Fibroblast of lung (primary cell): ENCODE data around the gene XIRP2. TPM values are rescaled to one million over a fixed set of nuclear protein-coding genes. Genes with fewer than 3 reads are reported as not detected.

ENCODE experiments used
- DNase-seq, 2 donors: peaks; one replicate each; pipeline versions ENCODE4 v3.0.0 to v3.0.0-alpha.2; 2010; ENCODE audit warnings: low read depth in 2 of 2
- H2AFZ ChIP-seq: 2 replicates; pipeline ENCODE4 v1.5.1; 2012; ENCODE audit warnings: low read length, control low read depth, inconsistent platforms
- H3K27ac ChIP-seq: 2 replicates; pipeline ENCODE4 v1.5.1; 2011; ENCODE audit warnings: low read length, control low read depth; ENCODE audit not compliant: insufficient read depth
- H3K27me3 ChIP-seq: 2 replicates; pipeline ENCODE4 v1.5.1; 2011; ENCODE audit warnings: mild to moderate bottlenecking, low read length; ENCODE audit not compliant: control insufficient read depth, insufficient read depth
- H3K36me3 ChIP-seq: 2 replicates; pipeline ENCODE4 v1.5.1; 2011; ENCODE audit warnings: low read length; ENCODE audit not compliant: control insufficient read depth, insufficient read depth
- H3K4me1 ChIP-seq: 2 replicates; pipeline ENCODE4 v1.5.1; 2011; ENCODE audit warnings: low read length; ENCODE audit not compliant: control insufficient read depth, insufficient read depth; ENCODE audit errors: extremely low read depth
- H3K4me2 ChIP-seq: 2 replicates; pipeline ENCODE4 v1.5.1; 2011; ENCODE audit warnings: low read length, control low read depth; ENCODE audit not compliant: insufficient read depth; ENCODE audit errors: extremely low read depth
- H3K4me3 ChIP-seq, 4 experiments: fragments of 200-600 bp in 1 of 4; sonication (generic) in 1 of 4; replicated peaks in 1 of 4; 2 replicates each; pipeline ENCODE4 v1.5.1; 2011 to 2016; ENCODE audit warnings: low read length in 4 of 4, low read depth in 3 of 4, mild to moderate bottlenecking in 3 of 4, control low read depth in 2 of 4, inconsistent platforms in 1 of 4, mixed read lengths in 1 of 4; ENCODE audit not compliant: insufficient read depth in 1 of 4; ENCODE audit errors: control extremely low read depth in 1 of 4
- H3K79me2 ChIP-seq: 2 replicates; pipeline ENCODE4 v1.5.1; 2012; ENCODE audit warnings: mild to moderate bottlenecking, low read length, inconsistent platforms; ENCODE audit not compliant: control insufficient read depth, insufficient read depth
- H3K9ac ChIP-seq: 2 replicates; pipeline ENCODE4 v1.5.1; 2011; ENCODE audit warnings: mild to moderate bottlenecking, low read length, control low read depth; ENCODE audit not compliant: insufficient read depth
- H3K9me3 ChIP-seq: 2 replicates; pipeline ENCODE4 v1.5.1; 2012; ENCODE audit warnings: low read depth, low read length; ENCODE audit not compliant: control insufficient read depth, insufficient read depth
- H4K20me1 ChIP-seq: 2 replicates; pipeline ENCODE4 v1.5.1; 2011; ENCODE audit warnings: low read length; ENCODE audit not compliant: control insufficient read depth, insufficient read depth; ENCODE audit errors: extremely low read depth
- CTCF ChIP-seq, 2 donors: IDR thresholded peaks in 1 of 2; conservative IDR thresholded peaks in 1 of 2; 1 replicate in 1 of 2; 2 replicates in 1 of 2; pipeline ENCODE4 v1.5.1; 2011 to 2012; ENCODE audit warnings: low read length in 2 of 2, control low read depth in 1 of 2, inconsistent platforms in 1 of 2, low read depth in 1 of 2, mild to moderate bottlenecking in 1 of 2
- EZH2 ChIP-seq: IDR thresholded peaks from 2 replicates; pipeline ENCODE4 v1.5.1; 2012; ENCODE audit warnings: low read length, control low read depth, mild to moderate bottlenecking; ENCODE audit errors: missing control alignments
- polyA plus RNA-seq, 2 donors: library from polyadenylated mRNA; depleted of rRNA in 1 of 2; stranded (reverse) in 1 of 2; unstranded in 1 of 2; fragments of >200 nt; gene quantifications; 2 replicates each; pipeline ENCODE4 v1.2.1, GENCODE V29; 2011 to 2012; ENCODE audit warnings: missing spikeins in 1 of 2
- total RNA-seq: library from RNA; depleted of rRNA; stranded (reverse); fragments of >200 nt; gene quantifications from 2 replicates; pipeline ENCODE4 v1.2.1, GENCODE V29; 2014

The XIRP2 gene
- total and polyA plus RNA-seq, 2 donors (not counting 1 experiment from before 2014, with no cell fraction given), result 1.1 to 2.0 TPM

- H3K4me3 ChIP-seq, result no peak overlapping the region
- H3K9me3 ChIP-seq, result no peaks in the 10 kb centered on the region
- no peaks in the 10 kb centered on the region for H4K20me1 ChIP-seq
- H3K36me3 ChIP-seq, result no peaks in the 10 kb centered on the region
- H3K27me3 ChIP-seq, result no peaks in the 10 kb centered on the region
- H3K27ac ChIP-seq, result no peak overlapping the region
- H3K9ac ChIP-seq, result no peak overlapping the region
- H3K79me2 ChIP-seq, result no peaks in the 10 kb centered on the region
- peaks cover 7% of the 10 kb centered on the region for H3K4me1 ChIP-seq
- no peak overlapping the region for H2AFZ ChIP-seq
- TF ChIP-seq CTCF (conservative IDR thresholded peaks at IDR 0.05 in 1 of 2, IDR thresholded peaks at IDR 0.05 in 1 of 2; ENCODE audit: low read depth in 1 of 2, low read length in 2 of 2), result no peak
- no peak for TF ChIP-seq EZH2
- no peak overlapping the region for H3K4me2 ChIP-seq
- DNase-seq, result peak in 1 of 2 donors; percentile 8
Observed at GRCh38 chr2:167187978-167188967, 300.0 kb downstream of the XIRP2 start.

- TF ChIP-seq CTCF (conservative IDR thresholded peaks at IDR 0.05 in 1 of 2, IDR thresholded peaks at IDR 0.05 in 1 of 2; ENCODE audit: low read depth in 1 of 2, low read length in 2 of 2), result no peak
- no peak for TF ChIP-seq EZH2
- H3K36me3 ChIP-seq, result no peaks in the 10 kb centered on the region
- peak; percentile 87 to 89 for DNase-seq
- no peak overlapping the region for H3K4me3 ChIP-seq
- H3K79me2 ChIP-seq, result no peaks in the 10 kb centered on the region
- no peak overlapping the region for H3K9ac ChIP-seq
- H3K4me1 ChIP-seq, result peaks cover 9% of the 10 kb centered on the region
- no peaks in the 10 kb centered on the region for H3K9me3 ChIP-seq
- H3K4me2 ChIP-seq, result no peak overlapping the region
- H4K20me1 ChIP-seq, result no peaks in the 10 kb centered on the region
- H3K27ac ChIP-seq, result no peak overlapping the region
- no peaks in the 10 kb centered on the region for H3K27me3 ChIP-seq
- H2AFZ ChIP-seq, result no peak overlapping the region
Observed at GRCh38 chr2:167190053-167190452, 301.8 kb downstream of the XIRP2 start.

GRCh38 chr2:167191588-167191987 lies 303.3 kb downstream of the XIRP2 start:
- H3K4me3 ChIP-seq, result no peak overlapping the region
- no peaks in the 10 kb centered on the region for H4K20me1 ChIP-seq
- peaks cover 14% of the 10 kb centered on the region for H3K4me1 ChIP-seq
- no peaks in the 10 kb centered on the region for H3K79me2 ChIP-seq
- H3K27me3 ChIP-seq, result no peaks in the 10 kb centered on the region
- H3K36me3 ChIP-seq, result no peaks in the 10 kb centered on the region
- no peak for TF ChIP-seq EZH2
- no peak for TF ChIP-seq CTCF (conservative IDR thresholded peaks at IDR 0.05 in 1 of 2, IDR thresholded peaks at IDR 0.05 in 1 of 2; ENCODE audit: low read depth in 1 of 2, low read length in 2 of 2)
- DNase-seq, result peak in 1 of 2 donors; percentile 80
- H2AFZ ChIP-seq, result no peak overlapping the region
- H3K27ac ChIP-seq, result no peak overlapping the region
- H3K4me2 ChIP-seq, result no peak overlapping the region
- no peak overlapping the region for H3K9ac ChIP-seq
- H3K9me3 ChIP-seq, result no peaks in the 10 kb centered on the region
